DND-41 (cell line): ENCODE measurements around the gene DPP7.

Experiments used
- ATAC-seq: fragments of 200-7000 bp; cut with Tn5 transposase; 3 replicates; pipeline ENCODE4 v1.9.1; 2021; ENCODE audit warnings: low read depth; ENCODE audit not compliant: insufficient read depth
- DNase-seq: peaks from one replicate; pipeline ENCODE4 v3.0.0-alpha.2; 2020
- H2AFZ ChIP-seq: 2 replicates; pipeline ENCODE4 v1.6.0; 2012; ENCODE audit warnings: low read depth, low read length
- H3K27ac ChIP-seq: 2 replicates; pipeline ENCODE4 v1.5.1; 2012; ENCODE audit warnings: low read length, inconsistent platforms
- H3K27me3 ChIP-seq: fragments of 200-600 bp; sonication (generic); 2 replicates; pipeline ENCODE4 v1.6.0; 2012; ENCODE audit warnings: low read length, mild to moderate bottlenecking, inconsistent platforms; ENCODE audit not compliant: insufficient read depth, poor library complexity
- H3K36me3 ChIP-seq: 2 replicates; pipeline ENCODE4 v1.5.1; 2012; ENCODE audit warnings: low read length, inconsistent platforms; ENCODE audit not compliant: insufficient read depth
- H3K4me1 ChIP-seq: 2 replicates; pipeline ENCODE4 v1.5.1; 2012; ENCODE audit warnings: mild to moderate bottlenecking, low read length; ENCODE audit not compliant: insufficient read depth
- H3K4me2 ChIP-seq: 2 replicates; pipeline ENCODE4 v1.6.0; 2012; ENCODE audit warnings: mild to moderate bottlenecking, moderate library complexity, low read length, inconsistent platforms; ENCODE audit not compliant: insufficient read depth
- H3K4me3 ChIP-seq, 2 experiments: fragments of 200-600 bp in 1 of 2; shearing (Covaris generic) in 1 of 2; 2 replicates each; pipeline ENCODE4 v1.5.1; 2012 to 2016; ENCODE audit warnings: inconsistent platforms in 2 of 2, low read length in 2 of 2, mild to moderate bottlenecking in 2 of 2, low read depth in 1 of 2, moderate library complexity in 1 of 2
- H3K79me2 ChIP-seq: 2 replicates; pipeline ENCODE4 v1.6.0; 2012; ENCODE audit warnings: low read length, inconsistent platforms; ENCODE audit not compliant: insufficient read depth
- H3K9ac ChIP-seq: 2 replicates; pipeline ENCODE4 v1.6.0; 2012; ENCODE audit warnings: low read depth, mild to moderate bottlenecking, inconsistent platforms, low read length, moderate library complexity
- H3K9me3 ChIP-seq: 2 replicates; pipeline ENCODE4 v1.5.1; 2012; ENCODE audit warnings: low read length, moderate library complexity, mild to moderate bottlenecking, inconsistent platforms; ENCODE audit not compliant: insufficient read depth, severe bottlenecking
- H4K20me1 ChIP-seq: 2 replicates; pipeline ENCODE4 v1.6.0; 2012; ENCODE audit warnings: low read length; ENCODE audit not compliant: insufficient read depth
- CTCF ChIP-seq: IDR thresholded peaks from 2 replicates; pipeline ENCODE4 v1.5.1; 2012; ENCODE audit warnings: borderline replicate concordance, low read length, moderate library complexity, mild to moderate bottlenecking; ENCODE audit not compliant: poor library complexity, severe bottlenecking; ENCODE audit errors: extremely low read depth
- EZH2 ChIP-seq: IDR thresholded peaks from 3 replicates; pipeline ENCODE4 v1.6.1; 2012; ENCODE audit warnings: borderline replicate concordance, low read depth, mild to moderate bottlenecking, moderate library complexity, low read length, inconsistent platforms; ENCODE audit not compliant: severe bottlenecking

The DPP7 gene

DNA sequence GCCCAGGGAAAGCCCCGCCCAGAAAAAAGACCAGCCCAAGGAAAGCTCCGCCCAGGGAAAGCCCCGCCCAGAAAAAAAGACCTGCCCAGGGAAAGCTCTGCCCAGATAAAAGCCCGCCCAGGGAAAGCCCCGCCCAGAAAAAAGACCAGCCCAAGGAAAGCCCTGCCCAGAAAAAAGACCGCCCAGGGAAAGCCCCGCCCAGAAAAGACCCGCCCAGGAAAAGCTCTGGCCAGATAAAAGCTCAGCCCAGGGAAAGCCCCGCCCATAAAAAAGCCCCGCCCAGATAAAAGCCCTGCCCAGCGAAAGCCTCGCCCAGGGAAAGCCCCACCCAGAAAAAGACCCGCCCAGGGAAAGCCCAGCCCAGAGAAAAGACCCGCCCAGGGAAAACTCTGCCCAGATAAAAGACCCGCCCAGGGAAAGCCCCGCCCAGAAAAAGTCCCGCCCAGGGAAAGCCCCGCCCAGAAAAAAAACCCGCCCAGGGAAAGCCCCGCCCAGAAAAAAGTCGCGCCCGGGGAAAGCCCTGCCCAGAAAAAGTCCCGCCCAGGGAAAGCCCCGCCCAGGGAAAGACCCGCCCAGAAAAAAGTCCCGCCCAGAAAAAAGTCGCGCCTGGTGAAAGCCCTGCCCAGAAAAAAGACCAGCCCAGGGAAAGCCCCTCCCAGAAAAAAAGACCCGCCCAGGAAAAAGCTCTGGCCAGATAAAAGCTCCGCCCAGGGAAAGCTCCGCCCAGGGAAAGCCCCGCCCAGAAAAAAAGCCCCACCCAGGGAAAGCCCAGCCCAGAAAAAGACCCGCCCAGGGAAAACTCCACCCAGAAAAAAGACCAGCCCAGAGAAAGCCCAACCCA, 36.3 kb upstream of the DPP7 start:
- Histone ChIP-seq H3K27ac (no peak overlapping the region), H3K4me1 (no peaks in the 10 kb centered on the region), H3K4me3 (no peak overlapping the region), H3K4me2 (no peak overlapping the region), H4K20me1 (no peaks in the 10 kb centered on the region), H3K9ac (no peak overlapping the region), H3K79me2 (no peaks in the 10 kb centered on the region), H3K9me3 (no peaks in the 10 kb centered on the region), H2AFZ (no peak overlapping the region), H3K36me3 (no peaks in the 10 kb centered on the region), H3K27me3 (no peaks in the 10 kb centered on the region)
- TF ChIP-seq CTCF (no peak), EZH2 (no peak)
- ATAC-seq = peak; percentile 34; the same call in 2 of the 3 replicates
- peak; percentile 62 for DNase-seq

DNA sequence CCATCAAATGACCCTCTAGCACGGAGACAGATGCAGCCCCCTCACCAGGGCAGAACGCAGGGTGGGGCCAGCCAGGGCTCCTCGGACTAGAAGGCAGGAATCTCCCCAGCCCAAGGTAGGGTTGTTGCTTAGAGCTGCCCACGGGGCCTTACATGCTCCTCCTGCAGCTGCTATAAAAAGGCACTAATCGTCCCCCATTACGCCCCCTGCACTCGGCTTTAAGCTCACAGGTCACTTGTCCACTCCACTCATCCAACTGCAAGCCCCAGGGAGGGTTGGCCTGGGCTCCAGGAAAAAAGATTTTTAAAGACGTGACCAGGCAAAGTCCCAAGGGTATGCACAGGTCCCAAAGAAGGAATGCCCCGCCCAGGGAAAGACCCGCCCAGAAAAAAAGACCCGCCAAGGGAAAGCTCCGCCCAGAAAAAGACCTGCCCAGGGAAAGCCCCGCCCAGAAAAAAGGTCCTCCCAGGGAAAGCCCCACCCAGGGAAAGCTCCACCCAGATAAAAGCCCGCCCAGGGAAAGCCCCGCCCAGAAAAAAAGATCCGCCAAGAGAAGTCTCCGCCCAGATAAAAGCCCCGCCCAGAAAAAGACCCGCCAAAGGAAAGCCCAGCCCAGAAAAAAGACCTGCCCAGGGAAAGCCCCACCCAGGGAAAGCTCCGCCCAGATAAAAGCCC, 35.5 kb upstream of the DPP7 start:
- DNase-seq = no peak
- H3K4me2 ChIP-seq = no peak overlapping the region
- TF ChIP-seq CTCF = no peak
- TF ChIP-seq EZH2 = no peak
- no peak for ATAC-seq
- H3K9me3 ChIP-seq = no peaks in the 10 kb centered on the region
- H2AFZ ChIP-seq = no peak overlapping the region
- no peaks in the 10 kb centered on the region for H3K36me3 ChIP-seq
- H3K27ac ChIP-seq = no peak overlapping the region
- no peak overlapping the region for H3K9ac ChIP-seq
- no peaks in the 10 kb centered on the region for H3K4me1 ChIP-seq
- no peaks in the 10 kb centered on the region for H3K27me3 ChIP-seq
- no peak overlapping the region for H3K4me3 ChIP-seq
- no peaks in the 10 kb centered on the region for H3K79me2 ChIP-seq
- no peaks in the 10 kb centered on the region for H4K20me1 ChIP-seq

GRCh38 chr9:137149363-137149762, 34.8 kb upstream of the DPP7 start:
- no peak overlapping the region for H3K9ac ChIP-seq
- no peaks in the 10 kb centered on the region for H4K20me1 ChIP-seq
- H3K36me3 ChIP-seq = no peaks in the 10 kb centered on the region
- no peaks in the 10 kb centered on the region for H3K4me1 ChIP-seq
- no peaks in the 10 kb centered on the region for H3K9me3 ChIP-seq
- H3K4me2 ChIP-seq = no peak overlapping the region
- ATAC-seq (no peak), DNase-seq (no peak)
- H3K79me2 ChIP-seq = no peaks in the 10 kb centered on the region
- no peak overlapping the region for H3K4me3 ChIP-seq
- TF ChIP-seq EZH2 (no peak), CTCF (no peak)
- no peak overlapping the region for H2AFZ ChIP-seq
- H3K27me3 ChIP-seq = no peaks in the 10 kb centered on the region
- H3K27ac ChIP-seq = no peak overlapping the region
